HCT116 (cell line): ENCODE data around the gene OST4. TPM values are rescaled to one million over a fixed set of nuclear protein-coding genes. Genes with fewer than 3 reads are reported as not detected.

Source experiments
- ATAC-seq: fragments of 200-7000 bp; cut with Tn5 transposase; 2 replicates; pipeline ENCODE4 v1.9.1; 2020; ENCODE audit warnings: mild to moderate bottlenecking, moderate library complexity
- BruUV-seq: library from RNA; stranded (reverse); fragments of 400-500 nt; replicated peaks from 2 replicates; lab custom pipeline; 2021; lab: Mats Ljungman, UMichigan
- CTCF ChIA-PET: fragments of 300-600 bp; sonication (Branson Sonifier 250); formaldehyde crosslinking; loops from one replicate; lab custom pipeline; 2021; ENCODE audit warnings: antibody characterized with exemption; lab: Charles Lee
- POLR2A ChIA-PET: fragments of 300-600, 350-600 bp; sonication (Branson Sonifier 250); formaldehyde crosslinking; loops from one replicate; lab custom pipeline; 2021; ENCODE audit warnings: antibody characterized with exemption; lab: Charles Lee
- RAD21 ChIA-PET, 2 experiments: fragments of 300-600 bp; sonication (Branson Sonifier 250); formaldehyde crosslinking; loops; one replicate each; lab custom pipeline; 2023; ENCODE audit warnings: low total read pairs in 2 of 2; ENCODE audit not compliant: uncharacterized antibody in 2 of 2, unreplicated experiment in 2 of 2, low non-redundant PET in 1 of 2; lab: Charles Lee
- DNase-seq: peaks from one replicate; pipeline ENCODE4 v3.0.0-alpha.2; 2010; ENCODE audit warnings: low read depth, low spot score
- H2AFZ ChIP-seq: fragments of 200-600 bp; shearing (Covaris generic), sonication (generic); 2 replicates; pipeline ENCODE4 v1.6.1; 2017; ENCODE audit warnings: low read depth, mixed run types, mixed read lengths, antibody characterized with exemption, low read length; ENCODE audit not compliant: poor library complexity, severe bottlenecking
- H3K27ac ChIP-seq: 2 replicates; pipeline ENCODE4 v1.5.1; 2012; ENCODE audit warnings: low read depth, low read length
- H3K27me3 ChIP-seq: fragments of 200-600 bp; sonication (generic); 2 replicates; pipeline ENCODE4 v1.6.1; 2016; ENCODE audit warnings: mixed run types, low read length, mixed read lengths; ENCODE audit not compliant: insufficient read depth
- H3K36me3 ChIP-seq, 2 experiments: fragments of 200-500 bp in 1 of 2; fragments of 200-600 bp in 1 of 2; sonication (Bioruptor generic) in 1 of 2; sonication (generic) in 1 of 2; 2 replicates each; pipeline versions ENCODE4 v1.5.1 to v1.6.1; 2014 to 2016; ENCODE audit warnings: low read length in 2 of 2, inconsistent platforms in 1 of 2, mixed read lengths in 1 of 2, mixed run types in 1 of 2; ENCODE audit not compliant: insufficient read depth in 2 of 2, control insufficient read depth in 1 of 2
- H3K4me1 ChIP-seq, 2 experiments: fragments of 200-600 bp in 1 of 2; sonication (generic) in 1 of 2; 2 replicates each; pipeline versions ENCODE4 v1.5.1 to v1.6.1; 2012 to 2017; ENCODE audit warnings: low read length in 2 of 2, inconsistent platforms in 1 of 2, mild to moderate bottlenecking in 1 of 2, mixed read lengths in 1 of 2, mixed run types in 1 of 2, moderate library complexity in 1 of 2; ENCODE audit not compliant: insufficient read depth in 2 of 2, control insufficient read depth in 1 of 2
- H3K4me2 ChIP-seq: fragments of 200-600 bp; sonication (generic); 2 replicates; pipeline ENCODE4 v1.6.1; 2017; ENCODE audit warnings: mixed run types, low read length, mixed read lengths
- H3K4me3 ChIP-seq, 2 experiments: fragments of 200-600 bp in 1 of 2; sonication (generic) in 1 of 2; replicated peaks in 1 of 2; 2 replicates each; pipeline ENCODE4 v1.5.1; 2011 to 2016; ENCODE audit warnings: low read length in 2 of 2, control low read depth in 1 of 2, low read depth in 1 of 2, mild to moderate bottlenecking in 1 of 2, mixed read lengths in 1 of 2, mixed run types in 1 of 2
- H3K79me2 ChIP-seq: fragments of 200-600 bp; sonication (generic); 2 replicates; pipeline ENCODE4 v1.6.1; 2017; ENCODE audit warnings: mild to moderate bottlenecking, mixed run types, low read length, moderate library complexity, mixed read lengths; ENCODE audit not compliant: insufficient read depth
- H3K9ac ChIP-seq: fragments of 200-600 bp; sonication (generic); 2 replicates; pipeline ENCODE4 v1.6.1; 2016; ENCODE audit warnings: low read length, mixed read lengths
- H3K9me2 ChIP-seq: fragments of 200-600 bp; sonication (generic), shearing (Covaris generic); 2 replicates; pipeline ENCODE4 v1.6.1; 2017; ENCODE audit warnings: mixed run types, mild to moderate bottlenecking, moderate library complexity; ENCODE audit not compliant: insufficient read depth
- H3K9me3 ChIP-seq, 2 experiments: fragments of 200-500 bp in 1 of 2; fragments of 200-600 bp in 1 of 2; sonication (Bioruptor generic) in 1 of 2; sonication (generic) in 1 of 2; 2 replicates each; pipeline ENCODE4 v1.6.1; 2014 to 2017; ENCODE audit warnings: low read length in 2 of 2, mixed read lengths in 2 of 2, inconsistent platforms in 1 of 2, low read depth in 1 of 2, mild to moderate bottlenecking in 1 of 2, mixed run types in 1 of 2, moderate library complexity in 1 of 2; ENCODE audit not compliant: control insufficient read depth in 1 of 2, insufficient read depth in 1 of 2
- H4K20me1 ChIP-seq: fragments of 200-600 bp; sonication (generic), shearing (Covaris generic); 2 replicates; pipeline ENCODE4 v1.6.1; 2017; ENCODE audit warnings: mixed run types, mild to moderate bottlenecking, moderate library complexity; ENCODE audit not compliant: insufficient read depth
- EZH2phosphoT487 ChIP-seq: fragments of 200-600 bp; IDR thresholded peaks from 2 replicates; pipeline ENCODE4 v1.6.1; 2018; ENCODE audit warnings: antibody characterized with exemption, borderline replicate concordance
- JUND ChIP-seq: IDR thresholded peaks from 2 replicates; pipeline ENCODE4 v1.6.1; 2012
- TCF7L2 ChIP-seq: IDR thresholded peaks from 2 replicates; pipeline ENCODE4 v1.7.0; 2011; ENCODE audit warnings: borderline replicate concordance, inconsistent platforms; ENCODE audit not compliant: insufficient read depth, insufficient read length; ENCODE audit errors: extremely low read depth
- YY1 ChIP-seq: IDR thresholded peaks from 2 replicates; pipeline ENCODE4 v1.6.1; 2011; ENCODE audit warnings: low read length, low read depth, moderate library complexity, mild to moderate bottlenecking; ENCODE audit not compliant: insufficient replicate concordance; ENCODE audit errors: extremely low read depth
- ZFX ChIP-seq: fragments of 450-650 bp; IDR thresholded peaks from 2 replicates; pipeline ENCODE4 v1.6.1; 2017
- intact Hi-C: fragments of 100-400 bp; cut with micrococcal nuclease; formaldehyde crosslinking; loops from 2 replicates; pipeline ENCODE4 v1.10.0; 2022
- total RNA-seq: library from RNA; stranded (reverse); gene quantifications from one replicate; pipeline ENCODE4 v1.2.1, GENCODE V29; 2021; ENCODE audit not compliant: unreplicated experiment

OST4 gene
- total RNA-seq, 1 experiment from 2014 or later = 187 TPM

GRCh38 chr2:27051902-27052645 lies 19.4 kb downstream of the OST4 start:
- no peak; the same call in 1 of the 2 replicates for ATAC-seq
- BruUV-seq = no TSS peak
- RAD21 ChIA-PET = interaction anchor here in 1 of 2 experiments (2.1 kb wide), 1 partner anchor 90 kb away, joined by 7 read pairs; no protein-coding TSS in a partner anchor
- H3K27ac ChIP-seq = peak overlapping the region; percentile 69
- POLR2A ChIA-PET = interaction anchor here (1.0 kb wide), 1 partner anchor 19 kb away, joined by 5 read pairs; the partner anchor contains the start of gene OST4
- no peaks in the 10 kb centered on the region for H3K9me2 ChIP-seq
- no peaks in the 10 kb centered on the region for H3K9me3 ChIP-seq
- peak overlapping the region; percentile 100 for H3K4me2 ChIP-seq
- no peaks in the 10 kb centered on the region for H4K20me1 ChIP-seq
- intact Hi-C loops = no loop called here
- H3K4me1 ChIP-seq = peaks cover 11 to 25% of the 10 kb centered on the region in 2 experiments
- peaks cover 8 to 14% of the 10 kb centered on the region in 2 experiments; a peak in 2 of 4 replicates for H3K36me3 ChIP-seq
- H3K4me3 ChIP-seq = peak overlapping the region; percentile 88 to 94
- H3K9ac ChIP-seq = peak overlapping the region; percentile 74
- TF ChIP-seq YY1 (no peak), EZH2phosphoT487 (no peak), TCF7L2 (no peak), ZFX (0 out of 2 replicates have a peak, but pooled peaks have one; percentile 5), JUND (no peak)
- H3K79me2 ChIP-seq = no peaks in the 10 kb centered on the region
- CTCF ChIA-PET = interaction anchor here (0.6 to 2.3 kb wide), 5 partner anchors 19 to 251 kb away, joined by 3 to 21 read pairs (median 3); partner anchors contain the start of gene OST4
- H2AFZ ChIP-seq = no peak overlapping the region
- H3K27me3 ChIP-seq = no peaks in the 10 kb centered on the region
- no peak for DNase-seq
